Gastrocnemius medialis (tissue), 4 donors: ENCODE measurements around the gene MORC3.

Experiments
- CTCF ChIP-seq, 5 experiments: fragments of 450-650 bp in 3 of 5; fragments of 200-600 bp in 2 of 5; sonication (generic) in 2 of 5; IDR thresholded peaks in 4 of 5; conservative IDR thresholded peaks in 1 of 5; 1 replicate in 4 of 5; 2 replicates in 1 of 5; pipeline ENCODE4 v1.5.1; 2016 to 2019; ENCODE audit warnings: antibody characterized with exemption in 5 of 5, mild to moderate bottlenecking in 3 of 5, moderate library complexity in 3 of 5
- POLR2A ChIP-seq, 2 donors: fragments of 450-650 bp; IDR thresholded peaks; one replicate each; pipeline ENCODE4 v1.6.1; 2017; ENCODE audit warnings: antibody characterized with exemption in 2 of 2, mild to moderate bottlenecking in 2 of 2, moderate library complexity in 2 of 2

DNA sequence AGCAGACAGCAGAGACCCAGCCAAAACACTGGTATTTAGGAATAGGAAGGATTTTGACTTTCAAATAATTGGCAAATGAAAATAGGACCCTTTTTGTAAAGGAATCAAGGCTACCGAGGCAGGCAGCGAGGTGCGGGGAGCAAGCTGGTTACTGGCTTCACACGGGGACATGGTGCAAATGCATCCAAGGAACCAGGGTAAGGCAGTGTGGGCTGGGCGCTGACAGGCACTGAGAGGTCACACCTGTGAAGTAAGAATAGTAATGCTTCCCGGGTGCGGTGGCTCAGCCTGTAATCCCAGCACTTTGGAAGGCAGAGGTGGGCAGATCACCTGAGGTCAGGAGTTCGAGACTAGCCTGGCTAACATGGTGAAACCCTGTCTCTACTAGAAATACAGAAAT is 80.7 kb downstream of the MORC3 start:
- no peak for TF ChIP-seq CTCF (IDR thresholded peaks at IDR 0.05 in 4 of 5, conservative IDR thresholded peaks at IDR 0.05 in 1 of 5)
- TF ChIP-seq POLR2A (IDR thresholded peaks at IDR 0.05), result no peak
